ENCODE results near the gene HNRNPM.

GRCh38 chr19:8478598-8478997, 33.8 kb downstream of the HNRNPM start:
- TF ChIP-seq CTCF (IDR thresholded peaks at IDR 0.05; ENCODE audit: borderline replicate concordance, extremely low read depth, low read length, poor library complexity, severe bottlenecking), result no peak
- TF ChIP-seq EZH2 (IDR thresholded peaks at IDR 0.05; ENCODE audit: borderline replicate concordance, low read depth, low read length, severe bottlenecking), result no peak
